ENCODE results near the gene LINGO3. TPM values are rescaled to one million over a fixed set of nuclear protein-coding genes. Genes with fewer than 3 reads are reported as not detected.

The LINGO3 gene
- total RNA-seq, 2 donors from 2014 or later = not detected

GRCh38 chr19:2345076-2345475 is 37.1 kb upstream of the LINGO3 start:
- no peak for DNase-seq (ENCODE audit: low spot score)
- Histone ChIP-seq H3K4me3 (no peak overlapping the region), H3K9me3 (no peaks in the 10 kb centered on the region), H3K27me3 (no peaks in the 10 kb centered on the region), H3K36me3 (peaks cover 7% of the 10 kb centered on the region), H3K4me1 (no peaks in the 10 kb centered on the region), H3K27ac (no peak overlapping the region)
- no peak for TF ChIP-seq CTCF (IDR thresholded peaks at IDR 0.05)

GRCh38 chr19:2344381-2344870 is 36.5 kb upstream of the LINGO3 start:
- no peak overlapping the region for H3K27ac ChIP-seq
- H3K4me1 ChIP-seq = no peaks in the 10 kb centered on the region
- DNase-seq (ENCODE audit: low spot score) = no peak
- no peak for TF ChIP-seq CTCF (IDR thresholded peaks at IDR 0.05)
- no peak overlapping the region for H3K4me3 ChIP-seq
- no peaks in the 10 kb centered on the region for H3K27me3 ChIP-seq
- no peaks in the 10 kb centered on the region for H3K9me3 ChIP-seq
- H3K36me3 ChIP-seq = peaks cover 7% of the 10 kb centered on the region

- Histone ChIP-seq H3K27ac (no peak overlapping the region), H3K9me3 (no peaks in the 10 kb centered on the region), H3K36me3 (peaks cover 7% of the 10 kb centered on the region), H3K4me3 (no peak overlapping the region), H3K27me3 (no peaks in the 10 kb centered on the region), H3K4me1 (no peaks in the 10 kb centered on the region)
- no peak for DNase-seq (ENCODE audit: low spot score)
- TF ChIP-seq CTCF (IDR thresholded peaks at IDR 0.05) = no peak
Observed at GRCh38 chr19:2343289-2343982, 35.5 kb upstream of the LINGO3 start.

- H3K36me3 ChIP-seq = peaks cover 7% of the 10 kb centered on the region
- TF ChIP-seq CTCF (IDR thresholded peaks at IDR 0.05) = no peak
- no peak overlapping the region for H3K27ac ChIP-seq
- DNase-seq (ENCODE audit: low spot score) = no peak
- H3K4me1 ChIP-seq = no peaks in the 10 kb centered on the region
- H3K27me3 ChIP-seq = no peaks in the 10 kb centered on the region
- H3K9me3 ChIP-seq = no peaks in the 10 kb centered on the region
- no peak overlapping the region for H3K4me3 ChIP-seq
Observed at GRCh38 chr19:2342656-2343288, 34.8 kb upstream of the LINGO3 start.

GRCh38 chr19:2341982-2342381 is 34.0 kb upstream of the LINGO3 start:
- no peak for TF ChIP-seq CTCF (IDR thresholded peaks at IDR 0.05)
- no peak overlapping the region for H3K4me3 ChIP-seq
- DNase-seq (ENCODE audit: low spot score) = no peak
- no peaks in the 10 kb centered on the region for H3K9me3 ChIP-seq
- no peaks in the 10 kb centered on the region for H3K4me1 ChIP-seq
- peaks cover 7% of the 10 kb centered on the region for H3K36me3 ChIP-seq
- no peaks in the 10 kb centered on the region for H3K27me3 ChIP-seq
- H3K27ac ChIP-seq = no peak overlapping the region
